Choroid plexus epithelial cell (primary cell): ENCODE results near the gene CDS2.
A peak's percentile ranks its signal among the peaks of the same experiment; 100 is the strongest.

Source experiments
- DNase-seq: peaks from one replicate; pipeline ENCODE4 v3.0.0-alpha.2; 2010; ENCODE audit warnings: low read depth
- H3K4me3 ChIP-seq: 2 replicates; pipeline ENCODE4 v1.5.1; 2011; ENCODE audit warnings: low read depth, mild to moderate bottlenecking, control low read depth, low read length, moderate library complexity
- CTCF ChIP-seq: conservative IDR thresholded peaks from 2 replicates; pipeline ENCODE4 v1.5.1; 2011; ENCODE audit warnings: low read depth, mild to moderate bottlenecking, control low read depth, inconsistent platforms, low read length, moderate library complexity

Gene CDS2

GRCh38 chr20:5220321-5221060 is 93.7 kb downstream of the CDS2 start:
- TF ChIP-seq CTCF = no peak
- H3K4me3 ChIP-seq = no peak overlapping the region
- no peak for DNase-seq

- DNase-seq = no peak
- no peak for TF ChIP-seq CTCF
- H3K4me3 ChIP-seq = no peak overlapping the region
Observed at GRCh38 chr20:5221061-5221430, 94.2 kb downstream of the CDS2 start.

- DNase-seq = peak; percentile 78
- H3K4me3 ChIP-seq = no peak overlapping the region
- peak; percentile 94 for TF ChIP-seq CTCF
Observed at GRCh38 chr20:5222919-5223634, 96.3 kb downstream of the CDS2 start.

- H3K4me3 ChIP-seq = no peak overlapping the region
- TF ChIP-seq CTCF = no peak
- no peak for DNase-seq
Observed at GRCh38 chr20:5230544-5230943, 103.7 kb downstream of the CDS2 start.

- no peak for TF ChIP-seq CTCF
- H3K4me3 ChIP-seq = no peak overlapping the region
- no peak for DNase-seq
Observed at GRCh38 chr20:5234158-5234557, 107.3 kb downstream of the CDS2 start.

- no peak for DNase-seq
- no peak overlapping the region for H3K4me3 ChIP-seq
- no peak for TF ChIP-seq CTCF
Observed at GRCh38 chr20:5234978-5235377, 108.2 kb downstream of the CDS2 start.
